Hepatocyte (in vitro differentiated cells): ENCODE data around the gene GOLM1. TPM values are rescaled to one million over a fixed set of nuclear protein-coding genes. Genes with fewer than 3 reads are reported as not detected.

Source experiments
- DNase-seq: peaks from one replicate; pipeline ENCODE4 v3.0.0-alpha.2; 2016; ENCODE audit warnings: low spot score
- H2AFZ ChIP-seq: fragments of 200-600 bp; sonication (generic); 2 replicates; pipeline ENCODE4 v1.6.0; 2016; ENCODE audit warnings: antibody characterized with exemption, mild to moderate bottlenecking
- H3K27ac ChIP-seq: fragments of 200-600 bp; sonication (generic); 2 replicates; pipeline ENCODE4 v1.5.1; 2016; ENCODE audit warnings: mild to moderate bottlenecking
- H3K27me3 ChIP-seq: fragments of 200-600 bp; sonication (generic); 2 replicates; pipeline ENCODE4 v1.6.1; 2016
- H3K36me3 ChIP-seq: fragments of 200-600 bp; sonication (generic); replicated peaks from 2 replicates; pipeline ENCODE4 v1.5.1; 2016; ENCODE audit warnings: low read depth; ENCODE audit not compliant: insufficient read depth
- H3K4me1 ChIP-seq: fragments of 200-600 bp; sonication (generic); 2 replicates; pipeline ENCODE4 v1.5.1; 2016; ENCODE audit warnings: mild to moderate bottlenecking, moderate library complexity; ENCODE audit not compliant: insufficient read depth
- H3K4me2 ChIP-seq: fragments of 200-600 bp; sonication (generic); 2 replicates; pipeline ENCODE4 v1.6.0; 2016
- H3K4me3 ChIP-seq: fragments of 200-600 bp; sonication (generic); 2 replicates; pipeline ENCODE4 v1.5.1; 2016; ENCODE audit warnings: mild to moderate bottlenecking
- H3K79me2 ChIP-seq: fragments of 200-600 bp; sonication (generic); 2 replicates; pipeline ENCODE4 v1.6.0; 2017; ENCODE audit warnings: mild to moderate bottlenecking
- H3K9me2 ChIP-seq: fragments of 200-600 bp; sonication (generic); replicated peaks from 2 replicates; pipeline ENCODE4 v1.6.0; 2017; ENCODE audit warnings: mild to moderate bottlenecking; ENCODE audit not compliant: insufficient read depth
- H3K9me3 ChIP-seq: fragments of 200-600 bp; sonication (generic); 2 replicates; pipeline ENCODE4 v1.5.1; 2016; ENCODE audit warnings: low read depth, mild to moderate bottlenecking
- H4K20me1 ChIP-seq: fragments of 200-600 bp; sonication (generic); 2 replicates; pipeline ENCODE4 v1.6.0; 2016; ENCODE audit warnings: mild to moderate bottlenecking; ENCODE audit not compliant: insufficient read depth, poor library complexity, severe bottlenecking
- EZH2 ChIP-seq: fragments of 200-600 bp; sonication (generic); IDR thresholded peaks from 2 replicates; pipeline ENCODE4 v1.6.1; 2016; ENCODE audit warnings: antibody characterized with exemption, mild to moderate bottlenecking, borderline replicate concordance
- EZH2phosphoT487 ChIP-seq: fragments of 200-600 bp; sonication (generic); IDR thresholded peaks from one replicate; pipeline ENCODE4 v1.6.1; 2018; ENCODE audit warnings: antibody characterized with exemption, mild to moderate bottlenecking, low read depth, moderate library complexity; ENCODE audit not compliant: unreplicated experiment, severe bottlenecking
- WGBS: methylation state at CpG from one replicate; pipeline ENCODE4 v1.1.6; 2016; ENCODE audit warnings: low lambda C conversion rate; ENCODE audit errors: missing lambda C conversion rate; 5-methylcytosine and 5-hydroxymethylcytosine counted together
- polyA plus RNA-seq: library from polyadenylated mRNA; unstranded; fragments of >200 nt; fragmentation: Nextera tagmentation; extraction: Ambion mirVana; gene quantifications from 2 replicates; pipeline ENCODE4 v1.2.1, GENCODE V29; 2016
- small RNA-seq: library from RNA; depleted of rRNA; stranded (forward); fragments of <200 nt; gene quantifications from one replicate; pipeline ENCODE3, GENCODE V24; 2014
- total RNA-seq: library from RNA; depleted of rRNA; stranded (reverse); fragments of >200 nt; gene quantifications from 2 replicates; pipeline ENCODE4 v1.2.3, GENCODE V29; 2014
- TF ChIP-seq, protein P1 (sequence below): fragments of 200-600 bp; sonication (generic); IDR thresholded peaks from 2 replicates; pipeline ENCODE4 v1.5.1; 2016; ENCODE audit warnings: antibody characterized with exemption, mild to moderate bottlenecking; ENCODE audit not compliant: poor library complexity

The GOLM1 gene
- total and polyA plus RNA-seq, 2 experiments from 2014 or later: 140 to 164 TPM

GRCh38 chr9:85981369-85981768, 118.0 kb downstream of the GOLM1 start:
- Histone ChIP-seq H3K79me2 (peaks cover 3% of the 10 kb centered on the region), H3K27me3 (no peaks in the 10 kb centered on the region), H4K20me1 (no peaks in the 10 kb centered on the region), H3K9me3 (no peaks in the 10 kb centered on the region), H2AFZ (no peak overlapping the region), H3K27ac (no peak overlapping the region), H3K4me3 (no peak overlapping the region), H3K36me3 (no peaks in the 10 kb centered on the region), H3K9me2 (no peaks in the 10 kb centered on the region), H3K4me1 (no peaks in the 10 kb centered on the region), H3K4me2 (no peak overlapping the region)
- 78% methylated on average over 3 of the region's 3 CpGs for WGBS
- no peak for TF ChIP-seq EZH2phosphoT487
- TF ChIP-seq, protein P1, sequence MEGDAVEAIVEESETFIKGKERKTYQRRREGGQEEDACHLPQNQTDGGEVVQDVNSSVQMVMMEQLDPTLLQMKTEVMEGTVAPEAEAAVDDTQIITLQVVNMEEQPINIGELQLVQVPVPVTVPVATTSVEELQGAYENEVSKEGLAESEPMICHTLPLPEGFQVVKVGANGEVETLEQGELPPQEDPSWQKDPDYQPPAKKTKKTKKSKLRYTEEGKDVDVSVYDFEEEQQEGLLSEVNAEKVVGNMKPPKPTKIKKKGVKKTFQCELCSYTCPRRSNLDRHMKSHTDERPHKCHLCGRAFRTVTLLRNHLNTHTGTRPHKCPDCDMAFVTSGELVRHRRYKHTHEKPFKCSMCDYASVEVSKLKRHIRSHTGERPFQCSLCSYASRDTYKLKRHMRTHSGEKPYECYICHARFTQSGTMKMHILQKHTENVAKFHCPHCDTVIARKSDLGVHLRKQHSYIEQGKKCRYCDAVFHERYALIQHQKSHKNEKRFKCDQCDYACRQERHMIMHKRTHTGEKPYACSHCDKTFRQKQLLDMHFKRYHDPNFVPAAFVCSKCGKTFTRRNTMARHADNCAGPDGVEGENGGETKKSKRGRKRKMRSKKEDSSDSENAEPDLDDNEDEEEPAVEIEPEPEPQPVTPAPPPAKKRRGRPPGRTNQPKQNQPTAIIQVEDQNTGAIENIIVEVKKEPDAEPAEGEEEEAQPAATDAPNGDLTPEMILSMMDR: no peak
- no peak for TF ChIP-seq EZH2
- no peak for DNase-seq

- Histone ChIP-seq H3K27ac (no peak overlapping the region), H4K20me1 (no peaks in the 10 kb centered on the region), H3K9me2 (no peaks in the 10 kb centered on the region), H3K79me2 (no peaks in the 10 kb centered on the region), H3K9me3 (no peaks in the 10 kb centered on the region), H3K4me2 (no peak overlapping the region), H2AFZ (no peak overlapping the region), H3K4me1 (no peaks in the 10 kb centered on the region), H3K4me3 (no peak overlapping the region), H3K36me3 (no peaks in the 10 kb centered on the region), H3K27me3 (no peaks in the 10 kb centered on the region)
- TF ChIP-seq EZH2 (no peak), EZH2phosphoT487 (no peak)
- TF ChIP-seq, protein P1: no peak
- no peak for DNase-seq
- 93% methylated on average over 4 of the region's 4 CpGs for WGBS
These were observed 120.9 kb downstream of the GOLM1 start for GRCh38 chr9:85978496-85978895.

Small RNA genes lying within 50 kb of the gene (small RNA-seq; reads per million reads assigned to genes)
- gene AL161447.1: not detected

Other genes with a start within 250 kb of the GOLM1 start
- gene NAA35, start 158.4 kb downstream of the GOLM1 start, total RNA-seq: 27.4 and 28.6 TPM in 2 replicates
- gene NAA35, start 158.4 kb downstream of the GOLM1 start, polyA plus RNA-seq: 17.8 and 21.8 TPM in 2 replicates
- gene C9orf153, start 160.1 kb upstream of the GOLM1 start, total RNA-seq: not detected in 2 replicates
- not detected in 2 replicates for gene C9orf153, start 160.1 kb upstream of the GOLM1 start, polyA plus RNA-seq
- gene ISCA1, start 183.0 kb upstream of the GOLM1 start, total RNA-seq: 50.6 and 57.1 TPM in 2 replicates
- gene ISCA1, start 183.0 kb upstream of the GOLM1 start, polyA plus RNA-seq: 34.2 and 38.5 TPM in 2 replicates